ENCODE measurements around the gene STOML2. TPM values are rescaled to one million over a fixed set of nuclear protein-coding genes. Genes with fewer than 3 reads are reported as not detected.

STOML2 gene
- total and polyA plus RNA-seq, 3 experiments from 2014 or later = 88.9 to 271 (median 258) TPM

GRCh38 chr9:35111001-35111933 lies 8.3 kb upstream of the STOML2 start:
- H3K9me3 Mint-ChIP-seq = no peaks in the 10 kb centered on the region
- Histone ChIP-seq H3K4me3 (ENCODE audit: low read length) (peak overlapping the region; percentile 74), H3K36me3 (ENCODE audit: insufficient read depth, low read length) (no peaks in the 10 kb centered on the region), H3K9me3 (ENCODE audit: low read length) (no peaks in the 10 kb centered on the region), H3K4me1 (ENCODE audit: insufficient read depth, low read length) (peaks cover 52% of the 10 kb centered on the region), H3K27me3 (ENCODE audit: insufficient read depth, low read length, poor library complexity, severe bottlenecking) (no peaks in the 10 kb centered on the region), H3K27ac (ENCODE audit: low read depth, low read length) (peak overlapping the region; percentile 80)
- ChIA-PET CTCF (interaction anchor here (1.2 to 1.6 kb wide), 4 partner anchors 9 to 492 kb away, joined by 5 to 7 read pairs (median 6); partner anchors contain the start of genes PIGO, STOML2 and VCP), POLR2A (interaction anchor here (1.6 to 1.7 kb wide), 3 partner anchors 8 to 40 kb away, joined by 4 to 7 read pairs (median 7); partner anchors contain the start of genes PIGO and STOML2)
- peak; percentile 91 to 98 (median 93) for DNase-seq
- H3K36me3 Mint-ChIP-seq = peaks cover 0 to 13% (median 0%) of the 10 kb centered on the region in 3 donors
- peak overlapping the region; percentile 75 to 96 (median 90) for H3K27ac Mint-ChIP-seq
- peaks cover 53 to 64% (median 60%) of the 10 kb centered on the region in 3 donors for H3K4me1 Mint-ChIP-seq
- H3K27me3 Mint-ChIP-seq = peaks cover 0 to 1% of the 10 kb centered on the region in 2 donors
- H3K4me3 Mint-ChIP-seq = peak overlapping the region; percentile 73 to 92 (median 81)

GRCh38 chr9:35110327-35110761 lies 7.4 kb upstream of the STOML2 start:
- Histone ChIP-seq H3K27me3 (ENCODE audit: insufficient read depth, low read length, poor library complexity, severe bottlenecking) (no peaks in the 10 kb centered on the region), H3K4me3 (ENCODE audit: low read length) (no peak overlapping the region), H3K27ac (ENCODE audit: low read depth, low read length) (no peak overlapping the region), H3K4me1 (ENCODE audit: insufficient read depth, low read length) (peaks cover 48% of the 10 kb centered on the region), H3K9me3 (ENCODE audit: low read length) (no peaks in the 10 kb centered on the region), H3K36me3 (ENCODE audit: insufficient read depth, low read length) (peaks cover 8% of the 10 kb centered on the region)
- Mint-ChIP-seq H3K9me3 (no peaks in the 10 kb centered on the region), H3K36me3 (peaks cover 0 to 21% (median 0%) of the 10 kb centered on the region in 3 donors), H3K27me3 (no peaks in the 10 kb centered on the region), H3K27ac (peak overlapping the region in 6 of 8 donors; percentile 47 to 95 (median 87)), H3K4me3 (peak overlapping the region in 6 of 7 donors; percentile 34 to 92 (median 80)), H3K4me1 (peaks cover 47 to 57% (median 53%) of the 10 kb centered on the region in 3 donors)
- no peak for DNase-seq
- POLR2A ChIA-PET = interaction anchor here (1.6 to 1.7 kb wide), 2 partner anchors 14 to 39 kb away, joined by 4 to 7 read pairs; partner anchors contain the start of gene PIGO
- CTCF ChIA-PET = interaction anchor here (1.6 kb wide), 1 partner anchor 14 kb away, joined by 7 read pairs; the partner anchor contains the start of gene PIGO

- Histone ChIP-seq H3K36me3 (ENCODE audit: insufficient read depth, low read length) (peaks cover 8% of the 10 kb centered on the region), H3K27ac (ENCODE audit: low read depth, low read length) (peak overlapping the region; percentile 64), H3K4me3 (ENCODE audit: low read length) (no peak overlapping the region), H3K27me3 (ENCODE audit: insufficient read depth, low read length, poor library complexity, severe bottlenecking) (no peaks in the 10 kb centered on the region), H3K4me1 (ENCODE audit: insufficient read depth, low read length) (peaks cover 36% of the 10 kb centered on the region), H3K9me3 (ENCODE audit: low read length) (no peaks in the 10 kb centered on the region)
- ChIA-PET POLR2A (no interaction called here), CTCF (interaction anchor here (2.9 kb wide), 1 partner anchor 13 kb away, joined by 12 read pairs; the partner anchor contains the start of gene PIGO)
- H3K27me3 Mint-ChIP-seq = no peaks in the 10 kb centered on the region
- H3K9me3 Mint-ChIP-seq = no peaks in the 10 kb centered on the region
- H3K36me3 Mint-ChIP-seq = peaks cover 0 to 27% (median 0%) of the 10 kb centered on the region in 3 donors
- H3K27ac Mint-ChIP-seq = peak overlapping the region in 4 of 8 donors; percentile 60 to 87 (median 72)
- H3K4me3 Mint-ChIP-seq = peak overlapping the region in 2 of 7 donors; percentile 1 to 65
- no peak for DNase-seq
- H3K4me1 Mint-ChIP-seq = peaks cover 34 to 44% (median 41%) of the 10 kb centered on the region in 3 donors
Observed at GRCh38 chr9:35108946-35109575, 6.1 kb upstream of the STOML2 start.

- H3K27me3 Mint-ChIP-seq = peaks cover 0 to under 1% of the 10 kb centered on the region in 2 donors
- Histone ChIP-seq H3K9me3 (ENCODE audit: low read length) (no peaks in the 10 kb centered on the region), H3K4me1 (ENCODE audit: insufficient read depth, low read length) (peaks cover 33% of the 10 kb centered on the region), H3K27ac (ENCODE audit: low read depth, low read length) (peak overlapping the region; percentile 64), H3K36me3 (ENCODE audit: insufficient read depth, low read length) (peaks cover 8% of the 10 kb centered on the region), H3K4me3 (ENCODE audit: low read length) (no peak overlapping the region), H3K27me3 (ENCODE audit: insufficient read depth, low read length, poor library complexity, severe bottlenecking) (no peaks in the 10 kb centered on the region)
- H3K9me3 Mint-ChIP-seq = no peaks in the 10 kb centered on the region
- H3K27ac Mint-ChIP-seq = peak overlapping the region in 3 of 8 donors; percentile 3 to 87 (median 26)
- H3K4me1 Mint-ChIP-seq = peaks cover 30 to 41% (median 38%) of the 10 kb centered on the region in 3 donors
- peaks cover 0 to 27% (median 0%) of the 10 kb centered on the region in 3 donors for H3K36me3 Mint-ChIP-seq
- H3K4me3 Mint-ChIP-seq = peak overlapping the region in 1 of 7 donors; percentile 65
- ChIA-PET CTCF (interaction anchor here (0.9 to 2.9 kb wide), 2 partner anchors 12 to 30 kb away, joined by 3 to 12 read pairs; partner anchors contain the start of gene PIGO), POLR2A (no interaction called here)
- no peak for DNase-seq
Observed at GRCh38 chr9:35108461-35108860, 5.5 kb upstream of the STOML2 start.

GRCh38 chr9:35107297-35108290 lies 4.7 kb upstream of the STOML2 start:
- ChIA-PET CTCF (interaction anchor here (0.9 to 2.9 kb wide), 2 partner anchors 11 to 29 kb away, joined by 3 to 12 read pairs; partner anchors contain the start of gene PIGO), POLR2A (no interaction called here)
- H3K27me3 Mint-ChIP-seq = peaks cover 0 to 2% of the 10 kb centered on the region in 2 donors
- peaks cover 0 to 34% (median 0%) of the 10 kb centered on the region in 3 donors for H3K36me3 Mint-ChIP-seq
- Histone ChIP-seq H3K4me1 (ENCODE audit: insufficient read depth, low read length) (peaks cover 30% of the 10 kb centered on the region), H3K4me3 (ENCODE audit: low read length) (no peak overlapping the region), H3K27me3 (ENCODE audit: insufficient read depth, low read length, poor library complexity, severe bottlenecking) (no peaks in the 10 kb centered on the region), H3K9me3 (ENCODE audit: low read length) (no peaks in the 10 kb centered on the region), H3K36me3 (ENCODE audit: insufficient read depth, low read length) (peaks cover 8% of the 10 kb centered on the region), H3K27ac (ENCODE audit: low read depth, low read length) (no peak overlapping the region)
- no peak overlapping the region for H3K4me3 Mint-ChIP-seq
- H3K9me3 Mint-ChIP-seq = no peaks in the 10 kb centered on the region
- DNase-seq = no peak
- peak overlapping the region in 1 of 8 donors; percentile 87 for H3K27ac Mint-ChIP-seq
- H3K4me1 Mint-ChIP-seq = peaks cover 34 to 42% (median 40%) of the 10 kb centered on the region in 3 donors

GRCh38 chr9:35106343-35106730 lies 3.4 kb upstream of the STOML2 start:
- H3K36me3 Mint-ChIP-seq = peaks cover 0 to 41% (median 0%) of the 10 kb centered on the region in 3 donors
- no peak overlapping the region for H3K27ac ChIP-seq (ENCODE audit: low read depth, low read length)
- DNase-seq = no peak
- peaks cover 32 to 42% (median 40%) of the 10 kb centered on the region in 3 donors for H3K4me1 Mint-ChIP-seq
- H3K27me3 ChIP-seq (ENCODE audit: insufficient read depth, low read length, poor library complexity, severe bottlenecking) = no peaks in the 10 kb centered on the region
- peaks cover 8% of the 10 kb centered on the region for H3K36me3 ChIP-seq (ENCODE audit: insufficient read depth, low read length)
- no peak overlapping the region for H3K4me3 Mint-ChIP-seq
- no peak overlapping the region for H3K4me3 ChIP-seq (ENCODE audit: low read length)
- peaks cover 0 to 2% of the 10 kb centered on the region in 2 donors for H3K27me3 Mint-ChIP-seq
- H3K4me1 ChIP-seq (ENCODE audit: insufficient read depth, low read length) = peaks cover 29% of the 10 kb centered on the region
- CTCF ChIA-PET = interaction anchor here (7.5 kb wide), 1 partner anchor 9 kb away, joined by 50 read pairs; the partner anchor contains the start of gene ATOSB
- H3K27ac Mint-ChIP-seq = peak overlapping the region in 1 of 8 donors; percentile 69
- no peaks in the 10 kb centered on the region for H3K9me3 ChIP-seq (ENCODE audit: low read length)
- H3K9me3 Mint-ChIP-seq = no peaks in the 10 kb centered on the region
- POLR2A ChIA-PET = no interaction called here

Data from CD8-positive, alpha-beta memory T cell (primary cell).